GM18867 (cell line): ENCODE results near the gene SMYD3.

Source experiments
- ATAC-seq: cut with Tn5 transposase; IDR thresholded peaks from one replicate; pipeline ENCODE4 v1.9.1; 2021; ENCODE audit warnings: mild to moderate bottlenecking, moderate library complexity; ENCODE audit not compliant: unreplicated experiment

The SMYD3 gene

DNA sequence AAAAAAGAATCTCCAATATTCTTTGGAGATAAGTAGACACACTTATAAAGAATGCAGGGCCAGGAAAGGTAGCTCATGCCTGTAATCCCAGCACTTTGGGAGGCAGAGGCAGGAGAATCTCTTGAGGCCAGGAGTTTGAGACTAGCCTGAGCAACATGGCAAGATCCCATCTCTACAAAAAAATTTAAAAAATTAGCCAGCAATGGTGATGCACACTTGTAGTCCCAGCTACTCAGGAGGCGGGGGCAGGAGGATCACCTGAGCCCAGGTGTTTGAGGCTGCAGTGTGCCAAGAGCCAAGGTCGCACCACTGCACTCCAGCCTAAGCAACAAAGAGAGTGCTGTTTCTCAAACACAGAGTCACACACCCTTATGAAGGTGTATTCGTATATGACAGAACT, 385.0 kb downstream of the SMYD3 start:
- no peak for ATAC-seq

DNA sequence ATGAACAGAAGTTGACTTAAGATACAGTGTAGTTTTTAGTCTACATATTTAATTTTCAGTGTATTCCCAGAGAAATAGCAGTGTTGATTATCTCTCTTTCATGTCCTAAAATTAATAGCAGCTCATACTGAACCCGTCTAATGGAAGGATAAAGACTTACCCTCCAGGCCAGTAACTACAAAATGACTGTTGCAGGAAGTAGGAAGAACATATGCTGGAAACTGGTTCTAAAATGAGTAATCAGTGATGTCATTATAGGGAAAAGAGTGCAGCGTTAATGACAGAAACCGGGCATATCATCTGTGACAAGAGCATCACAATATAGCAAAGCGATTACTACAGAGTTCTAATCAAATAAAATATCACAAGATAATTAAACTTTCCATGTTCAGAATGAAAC, 385.5 kb downstream of the SMYD3 start:
- ATAC-seq, result no peak

DNA sequence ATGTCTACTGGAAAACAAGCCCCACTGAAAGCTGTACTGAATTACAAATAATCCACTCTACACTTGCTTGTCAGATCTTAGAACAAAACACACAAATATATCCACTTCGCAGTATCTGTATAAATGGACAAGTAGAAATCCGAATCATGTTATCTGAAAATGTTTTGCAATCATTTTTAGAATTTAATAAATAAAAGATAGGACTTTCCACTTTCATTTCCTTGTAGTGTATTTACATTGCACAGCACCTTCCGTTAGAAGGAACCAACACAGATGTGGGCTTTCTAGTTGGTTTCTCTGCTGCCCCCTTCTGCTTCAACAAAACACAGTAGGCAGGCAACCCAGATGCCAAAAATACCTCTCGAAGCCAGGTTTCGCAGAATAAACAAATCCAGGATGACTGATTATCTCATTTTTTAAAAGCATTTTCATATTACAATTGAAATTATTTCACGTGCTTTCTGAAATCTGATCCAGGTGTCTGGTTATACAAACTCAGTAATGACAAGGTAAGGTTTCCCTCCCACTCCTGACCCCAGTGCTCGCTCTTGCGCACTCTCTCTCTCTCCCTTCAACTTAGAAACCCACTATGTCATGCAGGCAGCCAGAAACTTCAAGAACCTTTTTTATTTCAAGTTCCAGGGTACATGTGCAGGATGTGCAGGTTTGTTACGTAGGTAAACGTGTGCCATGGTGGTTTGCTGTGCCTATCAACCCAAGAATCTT, 389.9 kb downstream of the SMYD3 start:
- peak; percentile 95 for ATAC-seq

DNA sequence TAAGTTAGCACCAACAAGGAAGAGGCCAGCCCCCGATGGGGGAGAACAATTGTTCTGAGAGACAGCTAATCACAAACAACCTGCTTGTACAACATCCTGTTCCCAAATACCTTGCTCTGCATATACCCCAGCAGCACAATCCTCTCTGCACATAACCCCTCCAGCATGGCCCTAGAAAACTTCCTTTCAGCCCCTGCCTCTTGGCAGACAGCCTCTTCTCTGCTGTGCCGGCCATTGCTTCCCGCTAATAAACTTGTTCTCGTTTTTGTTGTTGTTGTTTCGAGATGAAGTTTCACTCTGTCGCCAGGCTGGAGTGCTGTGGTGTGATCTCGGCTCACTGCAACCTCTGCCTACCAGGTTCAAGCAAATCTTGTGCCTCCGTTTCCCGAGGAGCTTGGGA, 392.7 kb downstream of the SMYD3 start:
- no peak for ATAC-seq

DNA sequence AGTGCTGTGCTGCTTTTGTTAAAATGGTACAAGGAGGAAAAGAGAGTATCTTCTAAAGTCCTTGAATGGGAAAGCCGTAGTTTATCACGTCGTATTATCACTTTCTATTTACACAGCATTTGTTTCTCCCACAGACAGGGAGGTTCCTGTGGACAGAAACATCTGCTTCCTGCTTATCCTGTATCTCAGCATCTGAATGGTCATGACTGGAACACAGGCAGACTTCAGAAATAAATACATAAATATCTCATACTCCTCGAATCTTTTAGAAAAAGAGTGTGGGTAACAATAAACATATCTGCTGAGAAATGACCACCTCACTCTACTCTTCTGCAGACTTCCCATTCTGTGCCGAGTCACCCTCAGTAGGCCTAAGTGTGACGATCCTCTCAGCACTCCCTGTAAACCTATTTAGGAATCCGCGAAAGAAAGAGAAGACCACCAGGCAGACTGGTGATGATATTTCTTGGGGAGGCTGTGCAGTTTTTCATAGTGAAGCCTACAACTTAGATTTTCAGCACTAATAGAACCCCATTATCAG, 393.5 kb downstream of the SMYD3 start:
- no peak for ATAC-seq

DNA sequence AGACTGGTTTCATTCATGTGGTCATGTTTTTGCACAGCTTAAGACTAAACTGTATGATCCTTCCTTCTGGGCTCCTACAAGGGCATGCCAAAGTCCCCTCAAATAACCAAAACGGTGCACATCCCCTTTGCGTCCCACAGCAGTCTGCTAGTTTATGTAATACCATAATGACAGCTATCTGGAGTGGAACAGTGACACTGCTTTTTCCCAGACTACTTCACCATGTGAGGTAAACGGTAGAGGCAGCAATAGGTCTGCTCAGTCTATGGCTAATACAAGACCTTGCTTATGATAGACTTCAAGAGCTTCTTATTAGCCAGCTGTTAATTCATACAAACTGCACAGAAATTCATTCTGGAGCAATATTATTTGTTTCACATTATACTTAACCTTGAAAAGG, 395.5 kb downstream of the SMYD3 start:
- ATAC-seq, result no peak

DNA sequence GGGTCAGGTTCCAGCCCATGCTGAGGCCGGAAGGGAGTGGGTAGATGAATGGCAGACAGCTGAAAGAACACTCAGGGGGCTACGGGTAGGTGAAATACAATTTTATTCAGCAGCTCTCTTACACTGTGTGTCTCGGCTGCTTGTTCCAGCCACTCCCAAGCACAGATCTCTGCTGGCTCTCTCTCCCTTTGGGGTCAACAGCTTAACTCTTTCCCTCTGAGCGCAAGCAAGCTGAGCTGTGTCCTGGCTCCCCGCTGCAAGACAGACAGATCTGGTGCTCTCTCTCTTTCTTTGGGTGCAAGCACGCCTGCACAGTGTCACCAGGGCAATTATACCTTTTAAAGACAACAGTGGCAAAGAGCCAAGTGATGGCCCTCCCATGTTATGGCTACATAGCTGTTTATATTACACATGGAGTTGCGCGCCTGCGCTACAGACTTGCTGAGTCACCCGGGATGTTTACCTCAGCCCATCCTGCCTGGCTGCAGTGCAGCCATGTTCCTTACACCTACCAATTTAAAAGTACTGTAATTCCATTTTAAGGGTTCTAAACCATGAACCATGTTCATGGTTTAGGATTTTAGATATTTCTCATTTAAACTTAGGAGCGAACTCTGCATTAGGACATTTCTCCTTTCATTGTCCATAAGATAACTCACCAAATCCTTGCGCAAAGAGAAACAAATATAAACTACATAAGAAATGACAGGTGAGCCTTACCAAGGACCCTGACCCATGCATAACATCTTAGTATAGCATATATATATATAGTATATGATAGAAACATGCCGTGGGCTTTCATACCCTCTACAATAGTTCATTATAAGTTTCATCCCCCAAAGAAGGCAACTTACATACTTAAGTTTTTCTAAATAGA, 396.5 kb downstream of the SMYD3 start:
- ATAC-seq, result no peak

DNA sequence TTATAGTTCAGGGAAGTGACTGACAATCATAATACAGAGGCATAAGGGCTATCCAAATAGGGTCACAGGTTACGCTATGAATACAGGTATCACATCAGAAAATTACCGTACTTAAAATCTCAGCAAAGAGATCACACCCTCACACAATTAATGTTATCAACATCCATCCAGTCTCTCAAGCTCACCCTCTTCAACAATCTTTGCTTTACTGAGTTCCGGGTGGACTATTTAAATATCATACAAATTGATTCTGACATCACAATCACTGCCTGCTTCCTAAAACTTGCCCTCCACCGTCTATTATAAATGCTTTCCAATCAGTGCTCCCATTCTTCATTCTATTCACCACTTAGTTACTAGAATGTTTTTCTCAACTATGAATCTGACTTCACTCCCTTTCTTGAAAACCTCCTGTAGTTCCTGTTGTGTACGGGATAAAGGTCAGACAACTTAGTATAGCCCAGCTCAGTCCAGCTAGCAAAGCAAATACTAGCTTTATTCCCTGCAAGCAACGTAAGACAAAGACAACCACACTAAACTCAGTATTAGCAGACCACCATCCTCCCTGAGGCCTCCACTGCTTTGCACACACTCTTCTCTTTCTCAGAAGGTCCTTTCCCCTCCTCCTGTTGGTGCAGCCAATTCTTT, 398.7 kb downstream of the SMYD3 start:
- ATAC-seq, result no peak

DNA sequence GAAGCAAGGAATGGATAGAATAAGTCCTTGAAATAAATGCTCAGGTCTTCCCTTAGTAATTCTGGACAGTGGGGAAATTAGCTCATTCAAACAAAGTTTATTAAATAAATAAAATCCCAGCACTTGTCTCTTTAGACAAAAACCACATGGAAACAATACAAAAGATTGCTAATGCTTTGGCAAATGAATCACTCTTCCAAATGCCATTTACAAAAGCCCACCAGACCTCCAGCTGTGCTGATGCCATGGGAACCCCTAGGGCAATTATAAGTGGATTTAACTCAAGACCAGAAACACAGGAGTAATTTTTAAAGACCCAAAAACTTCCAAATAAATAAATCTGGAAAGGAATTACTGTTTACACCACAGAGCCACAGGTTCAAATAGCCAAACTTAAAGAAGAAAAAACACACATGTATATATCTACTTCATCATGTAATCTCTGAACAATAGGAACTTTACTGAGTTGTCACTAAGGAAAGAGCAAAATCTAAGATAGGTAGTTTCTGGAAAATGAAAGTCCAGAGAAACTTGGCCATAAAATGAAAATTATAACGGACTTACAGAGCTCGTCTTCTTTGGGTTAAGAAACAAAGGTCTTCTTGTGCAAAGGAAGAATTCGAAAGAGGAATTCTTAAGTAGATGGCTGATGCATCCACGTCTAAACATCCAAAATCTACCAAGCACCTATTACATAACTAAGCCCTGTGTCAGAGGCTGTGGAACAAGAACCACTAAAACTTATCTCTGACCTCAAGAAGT, 399.4 kb downstream of the SMYD3 start:
- ATAC-seq, result no peak

DNA sequence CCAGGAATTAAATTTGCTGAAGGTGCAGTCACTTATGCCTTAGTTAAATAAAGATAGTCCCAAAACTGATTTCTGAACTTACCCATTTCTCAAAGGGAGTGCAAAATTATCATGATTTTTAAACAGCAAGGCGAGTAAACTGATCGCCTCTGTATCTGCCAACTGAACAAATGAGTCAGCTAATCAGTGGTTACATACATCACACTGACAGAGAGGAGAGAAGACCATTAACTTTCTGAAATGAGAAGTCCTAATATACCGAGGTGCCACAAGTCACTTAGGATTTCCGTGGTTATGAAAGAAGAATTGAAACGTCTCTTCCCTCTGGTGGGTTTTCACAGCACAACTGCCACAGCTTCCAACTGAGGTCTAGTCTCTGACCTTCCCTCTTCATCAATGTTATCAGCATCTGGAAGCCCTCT, 400.7 kb downstream of the SMYD3 start:
- no peak for ATAC-seq

DNA sequence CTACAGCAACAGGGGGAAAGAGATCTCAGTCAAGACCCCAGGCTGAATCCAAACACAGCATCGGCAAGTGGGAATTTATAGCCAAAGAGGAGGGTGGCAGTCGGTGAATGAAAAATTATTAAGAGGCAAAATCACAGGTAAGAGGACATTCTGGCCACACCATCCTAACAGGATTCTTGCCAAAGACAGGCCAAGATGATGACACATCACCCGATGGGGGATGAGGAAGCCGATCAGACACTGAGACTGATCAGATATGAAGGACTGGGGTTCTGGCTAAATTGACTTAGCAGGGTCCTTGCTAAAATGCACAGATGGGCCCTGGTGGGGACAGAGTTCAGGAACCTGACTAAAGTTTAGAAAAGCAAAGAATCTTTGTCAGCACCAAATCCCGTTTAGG, 402.2 kb downstream of the SMYD3 start:
- ATAC-seq, result no peak

DNA sequence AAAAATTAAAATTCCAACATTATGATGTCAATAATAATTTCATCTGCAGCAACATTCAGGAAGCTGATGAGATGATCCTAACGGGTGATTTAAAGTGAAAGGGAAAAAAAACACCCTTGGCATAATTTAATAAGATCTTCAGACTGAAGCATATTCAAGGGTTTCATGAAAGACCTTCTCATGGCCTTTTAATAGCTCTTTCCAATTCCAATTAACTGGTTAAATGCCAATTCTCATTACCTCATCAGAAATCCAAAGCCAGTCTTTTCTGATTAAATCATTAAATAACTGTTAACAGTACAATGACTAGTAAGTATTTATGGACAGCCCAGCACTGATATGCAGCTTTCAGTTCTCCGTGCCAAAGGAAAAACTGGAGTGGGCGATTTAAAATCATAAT, 407.5 kb downstream of the SMYD3 start:
- ATAC-seq, result no peak

DNA sequence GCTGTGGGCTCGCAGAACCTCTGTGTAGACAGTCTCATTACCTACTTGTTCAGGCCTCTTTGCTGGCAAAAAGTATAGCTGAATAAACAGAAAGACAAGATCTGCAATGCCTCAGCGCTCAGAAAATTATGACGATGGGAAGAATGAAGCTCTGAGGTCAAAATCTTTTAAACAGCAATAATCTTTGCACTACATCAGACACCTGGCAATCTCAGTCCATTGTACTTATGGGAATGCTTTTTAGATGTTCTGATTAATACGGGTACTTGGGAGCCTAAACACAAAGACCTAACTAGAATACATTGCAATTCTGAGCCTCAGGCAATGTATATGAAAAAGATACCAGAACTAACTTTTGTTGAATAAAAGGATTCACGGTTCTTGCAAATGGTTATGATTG, 410.7 kb downstream of the SMYD3 start:
- ATAC-seq, result no peak

DNA sequence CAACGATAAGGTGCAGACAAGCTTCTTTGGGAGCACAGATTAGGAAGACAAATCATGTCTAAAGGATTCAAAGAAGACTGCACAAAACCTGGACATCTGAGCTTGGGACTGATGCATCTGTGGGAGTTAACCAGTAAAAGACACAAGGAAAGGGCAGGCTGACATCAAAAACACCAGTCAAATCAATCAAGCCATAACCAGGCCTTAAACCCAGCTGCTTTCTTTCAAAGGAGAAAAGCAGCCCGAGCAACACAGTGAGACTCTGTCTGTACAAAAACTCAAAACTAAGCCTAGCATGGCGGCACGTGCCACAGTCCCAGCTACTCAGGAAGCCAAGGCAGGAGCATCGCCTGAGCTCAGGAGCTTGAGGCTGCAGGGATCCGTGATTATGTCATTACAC, 411.6 kb downstream of the SMYD3 start:
- no peak for ATAC-seq

DNA sequence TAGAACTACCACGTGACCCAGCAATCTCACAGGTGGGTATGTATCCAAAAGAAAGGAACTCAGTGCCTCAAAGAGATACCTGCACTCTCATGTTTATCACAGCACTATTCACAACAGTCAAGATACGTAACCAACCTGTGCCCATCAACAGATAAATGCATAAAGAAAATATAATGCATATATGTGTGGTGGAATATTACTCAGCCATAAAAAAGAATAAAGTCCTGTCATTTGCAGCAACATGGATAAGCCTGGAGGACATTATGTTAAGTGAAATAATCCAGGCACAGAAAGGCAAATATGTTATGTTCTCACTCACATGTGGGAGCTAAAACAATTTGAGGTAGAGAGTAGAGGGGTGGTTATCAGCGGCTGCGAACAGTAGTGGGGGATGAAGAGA, 413.8 kb downstream of the SMYD3 start:
- ATAC-seq, result no peak

DNA sequence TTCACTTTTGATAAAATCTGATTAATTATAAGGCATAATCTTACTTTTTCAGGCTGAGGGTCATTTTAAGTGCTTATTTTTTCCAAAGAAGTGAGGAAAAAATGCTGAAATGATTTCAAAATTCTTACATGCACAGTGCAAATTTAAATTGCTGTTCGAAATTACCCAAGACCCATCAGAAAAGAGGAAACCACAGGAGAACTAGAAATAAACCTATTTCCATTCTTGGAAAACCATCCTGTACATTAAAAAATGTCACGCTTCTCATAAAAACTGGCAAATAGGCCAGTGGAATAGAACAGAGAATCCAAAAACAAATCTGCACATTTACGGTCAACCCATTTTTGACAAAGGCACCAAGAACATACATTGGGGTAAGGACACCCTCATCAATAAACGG, 414.9 kb downstream of the SMYD3 start:
- ATAC-seq, result no peak

DNA sequence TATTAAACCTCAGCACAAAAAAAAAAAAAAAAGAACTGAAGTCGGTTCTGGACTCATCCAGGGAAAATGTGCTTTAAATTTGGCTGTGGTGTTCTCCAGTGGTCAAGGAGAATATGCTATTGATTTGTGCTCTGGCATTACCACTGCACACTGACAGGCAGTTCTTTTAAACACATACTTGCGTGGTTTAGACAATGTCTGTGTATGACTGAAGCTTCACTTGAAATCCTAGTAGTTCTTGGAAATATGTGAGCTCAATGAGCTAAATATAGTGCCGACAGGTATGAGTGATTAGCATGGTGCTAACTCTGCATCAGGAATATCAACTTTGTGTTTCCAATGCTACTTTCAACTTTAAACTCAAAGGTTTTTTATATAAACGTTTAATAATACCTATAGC, 415.6 kb downstream of the SMYD3 start:
- no peak for ATAC-seq

DNA sequence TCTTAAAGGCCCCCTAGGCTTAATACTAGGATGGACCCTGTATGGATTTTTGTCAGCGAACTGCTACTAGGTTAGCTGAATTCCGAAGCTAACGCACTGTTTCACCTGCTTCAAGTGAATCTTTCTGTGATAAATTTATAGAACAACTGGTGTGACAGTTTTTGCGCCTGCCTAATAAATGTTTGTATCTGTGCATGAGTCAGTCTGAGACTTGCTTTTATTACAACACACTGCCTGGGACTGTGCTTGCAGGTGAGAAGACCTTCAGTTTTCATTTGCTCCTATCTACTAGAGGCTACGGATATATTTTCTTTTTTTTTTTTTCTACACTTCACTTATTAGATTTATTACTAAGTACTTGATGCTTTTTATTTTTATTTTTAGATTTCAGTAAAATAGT, 420.9 kb downstream of the SMYD3 start:
- ATAC-seq, result no peak

DNA sequence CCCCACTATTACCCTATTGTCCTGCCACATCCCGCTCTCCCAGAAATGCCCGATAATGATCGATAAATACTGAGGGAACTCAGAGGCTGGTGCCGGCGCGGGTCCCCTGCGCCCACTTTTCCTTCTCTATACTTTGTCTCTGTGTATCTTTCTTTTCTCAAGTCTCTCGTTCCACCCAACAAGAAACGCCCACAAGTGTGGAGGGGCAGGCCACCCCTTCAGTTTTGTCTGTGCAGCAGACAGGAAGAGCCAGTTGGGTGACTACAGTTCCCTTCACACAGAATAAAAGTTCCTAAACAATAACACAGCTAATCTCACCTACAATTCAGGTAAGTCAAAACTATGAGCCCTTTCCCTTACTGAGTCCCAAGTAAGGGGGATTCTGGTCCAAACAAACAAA, 423.7 kb downstream of the SMYD3 start:
- no peak for ATAC-seq

DNA sequence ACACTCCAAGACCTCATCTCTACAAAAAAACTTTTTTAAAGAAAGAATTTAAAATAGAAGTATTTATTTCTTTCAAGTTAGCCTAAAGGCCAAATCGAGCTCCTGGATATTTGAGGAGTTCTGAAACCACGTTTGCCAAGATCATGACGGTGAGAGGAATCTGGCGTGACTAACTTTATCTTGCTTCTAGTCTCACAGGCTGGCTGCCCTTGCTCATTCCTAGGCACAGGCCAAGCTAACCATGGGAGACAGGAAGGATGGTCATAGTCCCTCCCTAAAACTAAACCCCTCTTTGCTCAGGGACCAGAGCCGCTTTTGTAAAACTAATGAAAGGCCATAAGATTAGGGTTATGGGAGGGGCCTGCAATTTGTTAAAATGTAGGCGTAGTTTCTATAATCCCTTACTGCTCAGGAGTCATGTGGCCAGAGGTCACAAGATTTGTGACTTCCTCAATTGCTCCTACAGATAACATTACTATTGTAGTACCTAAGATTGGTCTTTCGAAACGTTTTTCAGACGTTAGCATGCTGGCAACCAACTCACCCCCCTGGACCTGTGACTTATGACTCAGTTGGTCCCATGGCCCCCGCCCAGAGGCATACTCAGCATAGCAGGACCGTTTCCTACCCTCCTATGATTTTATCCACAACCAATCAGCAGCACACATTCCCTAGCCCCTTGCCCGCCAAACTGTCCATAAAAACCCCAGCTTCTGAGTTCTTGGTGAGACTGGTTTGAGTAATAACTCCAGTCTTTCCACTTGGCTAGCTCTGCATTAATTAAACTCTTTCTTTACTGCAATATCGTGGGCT, 425.0 kb downstream of the SMYD3 start:
- no peak for ATAC-seq
